GM11168 (cell line): ENCODE results near the gene CENPO.
"Not testable (repeated sequence)": the region's sequence is repeated elsewhere in the genome, so short reads cannot be mapped to it uniquely, and the experiment has no call there.

Experiments
- in situ Hi-C: fragments of 300-500 bp; cut with MboI; formaldehyde crosslinking; loops from one replicate; pipeline ENCODE4 v1.12.0; 2022; ENCODE audit warnings: low sequenced_read_pairs; ENCODE audit not compliant: unreplicated experiment

Gene CENPO

DNA sequence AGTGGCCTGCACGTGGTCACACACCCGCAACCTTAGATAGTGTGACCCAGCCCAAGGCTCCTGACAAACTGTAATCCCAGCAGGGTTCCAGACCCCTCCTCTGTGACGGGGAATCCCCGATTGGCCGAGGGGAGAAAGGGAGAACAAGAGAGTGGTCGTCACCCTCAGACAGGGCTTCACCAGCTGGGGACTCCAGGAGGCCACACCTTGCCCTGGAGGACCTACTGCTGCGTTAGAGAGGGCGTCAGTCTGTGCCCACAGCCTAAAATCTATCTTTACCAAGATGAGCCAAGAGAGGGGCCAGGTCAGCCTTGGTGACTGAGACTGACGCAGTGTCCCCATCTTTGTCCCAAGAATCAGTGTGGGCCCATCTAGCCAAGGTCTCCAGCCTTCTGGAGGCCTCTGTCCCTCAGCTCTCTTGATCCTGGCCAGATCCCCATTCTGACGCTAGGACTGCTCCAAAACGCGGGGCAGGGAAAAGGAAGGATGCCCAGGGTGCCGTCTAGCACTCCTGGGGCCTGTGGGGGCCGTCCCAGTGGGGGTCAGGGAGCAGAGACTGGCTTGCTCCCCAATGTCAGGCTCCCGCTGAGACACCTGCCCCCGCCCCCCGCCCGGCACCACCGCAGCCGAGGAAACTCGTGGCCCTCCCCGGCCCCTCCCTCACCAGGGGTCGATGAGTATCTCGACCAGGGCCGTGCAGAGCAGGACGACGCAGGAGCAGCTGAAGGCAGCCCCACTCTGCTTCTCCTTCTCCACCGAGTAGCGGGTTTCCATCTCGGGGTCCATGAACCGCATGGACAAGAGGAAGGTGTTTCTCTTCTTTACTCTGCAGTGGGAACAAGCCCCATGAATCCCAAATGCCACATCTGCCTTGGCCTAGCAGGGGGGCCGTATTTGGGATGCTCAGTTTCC lies 40.9 kb downstream of the CENPO start:
- in situ Hi-C loops: no loop called here

DNA sequence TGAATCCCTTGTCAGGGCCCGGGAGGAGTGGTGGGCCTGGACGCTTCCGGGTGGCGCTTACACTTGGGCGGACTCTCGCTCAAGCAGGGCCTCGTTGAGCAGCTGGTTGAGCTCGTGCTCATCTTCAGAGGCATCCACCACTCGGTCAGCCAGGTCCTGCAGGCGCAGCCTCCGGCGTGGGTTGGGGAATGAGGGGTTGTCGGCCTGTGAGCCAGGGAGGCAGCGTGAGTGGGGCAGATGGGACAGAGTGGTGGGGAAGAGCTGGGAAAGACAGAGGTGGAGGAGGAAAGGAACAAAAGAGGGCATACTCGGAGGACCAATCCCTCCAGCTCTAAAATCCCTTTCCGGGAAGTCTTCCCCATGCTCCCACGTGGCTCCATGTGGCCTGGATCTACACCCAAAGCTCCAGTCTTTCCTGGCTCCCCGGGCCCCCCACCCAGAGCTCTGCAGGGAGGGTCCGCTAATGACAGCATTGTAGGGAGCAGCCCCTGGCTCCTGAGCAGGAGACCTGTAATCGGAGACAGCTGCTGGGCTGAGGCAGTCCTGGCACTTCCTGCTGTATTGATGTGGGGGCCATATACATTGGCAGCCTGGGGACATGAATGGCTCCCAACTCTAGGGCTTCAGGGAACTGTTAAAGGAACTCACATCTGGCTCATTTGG lies 41.6 kb downstream of the CENPO start:
- in situ Hi-C loops: no loop called here

DNA sequence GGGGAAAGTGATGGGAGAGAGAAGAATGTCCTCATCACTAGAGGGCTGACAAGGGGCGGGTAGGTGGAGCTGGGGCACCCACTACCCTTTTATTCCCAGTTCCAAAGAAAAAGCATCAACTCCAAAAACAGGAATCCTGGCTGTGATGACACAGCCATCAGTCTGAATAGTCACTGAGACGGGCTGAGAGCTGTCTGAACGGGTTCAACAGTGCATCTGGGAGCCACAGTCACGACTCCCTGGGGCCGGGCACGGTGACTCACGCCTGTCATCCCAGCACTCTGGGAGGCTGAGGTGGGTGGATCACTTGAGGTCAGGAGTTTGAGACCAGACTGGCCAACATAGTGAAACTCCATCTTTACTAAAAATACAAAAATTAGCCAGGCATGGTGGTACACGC lies 42.2 kb downstream of the CENPO start:
- in situ Hi-C loops: not testable (repeated sequence)

- in situ Hi-C loops: no loop called here
These were observed 43.0 kb downstream of the CENPO start for GRCh38 chr2:24836206-24836605.

DNA sequence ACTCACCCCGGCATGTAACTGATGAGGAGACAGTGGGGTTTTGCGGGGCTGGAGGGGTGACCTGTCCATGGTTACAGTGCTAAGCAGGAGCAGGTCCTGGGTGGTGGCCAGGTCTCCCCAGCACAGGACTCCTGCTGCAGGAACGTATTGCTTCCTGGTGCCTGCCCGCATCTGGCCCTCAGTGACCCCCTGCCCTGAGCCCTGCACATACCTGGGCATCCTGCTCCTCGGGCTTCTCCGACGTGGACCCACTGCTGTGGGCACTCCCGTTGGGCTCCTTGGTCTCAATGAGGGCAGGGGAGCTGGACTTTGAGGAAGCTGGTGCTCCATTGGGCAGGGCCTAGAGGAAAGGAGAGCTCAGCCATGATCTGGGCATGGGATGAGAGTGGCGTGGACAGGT lies 43.5 kb downstream of the CENPO start:
- in situ Hi-C loops: no loop called here

DNA sequence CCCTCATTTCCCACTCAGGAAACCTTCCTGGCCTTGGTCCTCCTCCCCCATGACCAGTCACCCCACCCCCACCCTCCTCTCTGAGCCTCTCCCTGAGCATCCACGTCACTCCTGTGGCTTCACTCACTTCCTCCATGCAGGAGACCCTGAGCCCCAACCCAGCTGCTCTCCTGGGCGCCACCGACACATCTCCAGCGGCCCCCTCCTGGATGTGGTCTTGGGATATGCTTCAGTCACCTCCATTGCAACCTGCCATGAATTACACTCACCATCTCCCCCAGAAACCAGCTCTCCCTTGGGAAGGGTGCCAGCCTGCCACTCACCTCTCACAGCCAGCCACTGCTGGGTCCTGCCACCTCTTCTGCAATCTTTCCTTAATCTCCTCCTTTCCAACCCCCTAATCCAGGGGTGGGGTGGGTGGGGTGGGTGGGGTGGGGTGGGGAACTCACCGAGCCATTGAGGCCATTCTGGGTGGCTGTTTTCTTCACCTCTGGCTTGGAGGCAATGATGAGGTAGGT lies 44.8 kb downstream of the CENPO start:
- in situ Hi-C loops: no loop called here

DNA sequence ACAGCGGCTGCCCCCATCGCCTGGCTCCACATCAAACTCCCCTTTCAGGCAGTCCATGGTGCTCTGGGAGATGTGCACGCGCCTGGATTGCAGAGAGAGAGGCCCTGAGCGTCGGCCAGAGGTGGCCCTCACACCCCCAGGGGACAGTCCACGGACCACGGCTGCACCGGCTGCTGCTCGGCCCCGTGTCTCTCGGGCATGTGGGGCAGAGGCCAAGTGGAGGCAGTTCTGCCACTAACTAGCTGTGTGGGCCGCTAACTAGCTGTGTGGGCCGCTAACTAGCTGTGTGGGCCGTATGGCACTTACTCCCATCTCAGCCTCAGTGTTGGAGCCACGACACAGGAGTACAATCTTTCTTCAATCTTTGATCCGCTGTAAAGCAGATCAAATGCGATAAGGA lies 45.3 kb downstream of the CENPO start:
- in situ Hi-C loops: no loop called here

- in situ Hi-C loops: no loop called here
These were observed 46.5 kb downstream of the CENPO start for GRCh38 chr2:24839729-24840128.

DNA sequence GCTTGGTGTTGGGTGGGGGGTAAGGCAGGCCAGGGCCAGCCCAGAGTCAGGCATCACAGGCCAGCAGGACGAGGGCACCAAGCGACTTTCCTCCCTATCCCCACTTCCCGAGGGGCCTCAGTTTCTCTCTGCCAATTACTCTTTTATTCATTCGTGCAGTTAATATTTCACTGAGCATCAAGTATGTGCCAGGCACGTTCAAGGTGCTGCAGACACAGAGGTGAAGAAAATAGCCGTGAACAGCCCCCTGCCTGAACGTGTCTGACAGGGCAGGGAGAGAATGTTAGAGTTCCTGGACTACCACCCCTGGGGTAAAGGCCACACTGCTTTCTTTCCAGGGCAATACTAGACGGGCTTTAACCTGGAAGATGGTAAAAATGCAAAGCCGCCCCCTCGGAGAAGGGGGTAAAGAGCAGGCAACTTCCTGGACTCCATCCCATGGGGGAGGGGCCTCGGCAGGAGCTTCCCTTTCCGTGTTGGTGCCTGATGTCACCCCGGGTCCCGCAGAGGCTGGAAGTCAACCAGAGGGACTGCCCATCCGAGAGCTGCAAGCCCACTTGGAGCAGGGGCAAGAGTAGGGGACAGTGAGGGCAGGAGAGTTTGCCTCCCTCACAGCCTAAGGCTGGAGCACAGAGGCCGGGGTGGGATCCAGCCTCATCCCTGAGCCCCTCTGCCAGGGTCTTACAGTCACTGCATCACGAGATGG lies 47.1 kb downstream of the CENPO start:
- in situ Hi-C loops: no loop called here

DNA sequence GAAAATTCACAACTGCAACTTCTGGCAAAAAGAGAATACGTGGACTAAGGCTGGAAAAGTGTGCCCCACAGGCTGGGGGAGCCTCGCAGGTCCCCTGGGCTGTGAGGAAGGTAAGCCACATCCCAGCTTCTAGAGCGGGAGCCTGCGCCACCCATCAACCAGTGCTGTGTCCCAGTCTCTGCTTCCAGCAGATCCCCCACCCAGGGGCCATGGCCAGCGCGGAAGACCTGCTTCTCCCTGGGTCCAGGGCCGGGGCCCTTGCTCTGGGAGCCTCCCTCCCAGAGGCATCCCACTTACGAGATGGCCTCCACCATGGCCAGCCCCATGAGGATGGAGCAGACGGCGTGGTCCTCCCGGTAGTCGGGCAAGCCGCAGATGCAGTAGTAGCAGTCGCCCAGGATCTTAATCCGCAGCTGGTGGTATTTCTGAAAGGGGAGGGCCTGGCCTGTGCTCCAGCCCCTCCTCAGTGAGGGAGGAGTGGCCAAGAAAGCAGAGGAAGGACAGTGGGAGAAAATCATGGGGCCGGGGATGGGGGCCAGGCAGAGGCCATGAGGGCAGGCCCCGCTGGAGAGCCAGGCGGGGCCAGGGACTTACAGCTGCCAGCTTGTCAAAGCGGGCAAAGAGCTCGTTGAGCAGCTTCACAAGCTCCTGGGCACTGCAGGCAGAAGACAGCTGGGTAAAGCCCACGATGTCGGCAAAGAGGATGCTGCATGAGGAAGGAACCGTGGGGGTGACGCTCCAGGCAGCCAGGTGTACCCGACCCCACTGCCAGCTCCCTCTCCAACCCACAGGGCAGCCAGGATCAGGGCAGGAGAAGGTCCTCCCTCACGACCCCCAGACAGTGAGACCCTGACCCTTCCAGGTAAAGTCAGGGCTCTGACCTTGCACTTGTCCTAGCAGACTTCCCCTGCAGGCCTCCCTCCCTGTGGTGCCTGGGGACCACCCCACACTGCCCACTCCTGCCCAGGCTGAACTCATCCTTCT lies 48.0 kb downstream of the CENPO start:
- in situ Hi-C loops: no loop called here

DNA sequence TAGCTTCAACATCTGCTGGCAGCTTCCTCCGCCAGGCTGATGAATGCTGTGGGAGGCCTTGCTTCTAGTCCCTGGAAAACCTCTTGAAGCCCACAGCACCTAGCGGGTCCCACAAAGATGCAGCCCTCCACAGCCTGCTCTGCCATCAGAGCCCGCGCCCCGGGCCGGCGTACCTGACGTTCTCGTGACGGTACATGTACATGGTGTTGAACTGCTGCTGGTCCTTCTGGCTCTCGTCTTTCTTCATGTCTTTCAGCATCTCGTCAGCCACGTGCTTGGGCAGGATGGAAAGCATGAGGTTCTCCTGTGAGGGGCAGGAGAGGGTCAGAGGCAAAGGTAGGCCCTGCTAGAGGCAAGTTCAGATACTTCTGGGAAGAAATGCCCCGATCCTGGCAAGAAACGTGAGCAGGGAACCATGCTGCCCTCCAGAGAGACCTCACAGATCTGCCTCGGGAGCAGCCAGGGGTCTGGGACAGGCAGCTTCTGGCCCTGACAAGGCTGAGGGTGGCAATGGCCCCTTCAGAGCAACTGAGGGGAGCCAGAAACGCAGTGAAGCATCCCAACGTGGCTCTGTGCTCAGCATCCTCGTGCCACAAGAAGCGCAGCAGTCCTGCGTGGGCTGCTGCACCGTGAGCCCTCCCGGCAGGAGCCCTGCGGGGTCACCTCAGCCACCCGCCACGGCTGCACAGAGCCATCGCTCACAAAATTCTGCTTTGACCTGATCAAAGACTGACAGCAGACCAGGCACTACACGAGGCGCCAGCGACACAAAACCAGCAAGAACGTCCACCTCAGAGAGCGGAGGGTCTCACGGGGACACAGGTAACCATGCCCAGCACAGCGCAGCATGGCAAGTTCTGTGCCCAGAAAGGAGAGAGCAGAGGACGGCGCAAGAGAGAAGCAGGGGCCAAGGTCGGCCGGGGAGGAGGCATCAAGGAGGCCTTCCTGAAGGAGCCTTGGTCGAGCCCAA lies 49.1 kb downstream of the CENPO start:
- in situ Hi-C loops: no loop called here

GRCh38 chr2:24843330-24843860 lies 50.2 kb downstream of the CENPO start:
- in situ Hi-C loops: no loop called here

- in situ Hi-C loops: no loop called here
These were observed 50.9 kb downstream of the CENPO start for GRCh38 chr2:24844023-24844685.

- in situ Hi-C loops: no loop called here
These were observed 52.5 kb downstream of the CENPO start for GRCh38 chr2:24845691-24846090.

GRCh38 chr2:24850944-24851343 lies 57.7 kb downstream of the CENPO start:
- in situ Hi-C loops: no loop called here

- in situ Hi-C loops: no loop called here
These were observed 58.8 kb downstream of the CENPO start for GRCh38 chr2:24852026-24852425.

GRCh38 chr2:24852431-24853020 lies 59.3 kb downstream of the CENPO start:
- in situ Hi-C loops: no loop called here
